ENCODE measurements around the gene OLFML1. TPM values are rescaled to one million over a fixed set of nuclear protein-coding genes. Genes with fewer than 3 reads are reported as not detected.
A peak's percentile ranks its signal among the peaks of the same experiment; 100 is the strongest.

Gene OLFML1
- total RNA-seq, 1 experiment from 2014 or later, result not detected

DNA sequence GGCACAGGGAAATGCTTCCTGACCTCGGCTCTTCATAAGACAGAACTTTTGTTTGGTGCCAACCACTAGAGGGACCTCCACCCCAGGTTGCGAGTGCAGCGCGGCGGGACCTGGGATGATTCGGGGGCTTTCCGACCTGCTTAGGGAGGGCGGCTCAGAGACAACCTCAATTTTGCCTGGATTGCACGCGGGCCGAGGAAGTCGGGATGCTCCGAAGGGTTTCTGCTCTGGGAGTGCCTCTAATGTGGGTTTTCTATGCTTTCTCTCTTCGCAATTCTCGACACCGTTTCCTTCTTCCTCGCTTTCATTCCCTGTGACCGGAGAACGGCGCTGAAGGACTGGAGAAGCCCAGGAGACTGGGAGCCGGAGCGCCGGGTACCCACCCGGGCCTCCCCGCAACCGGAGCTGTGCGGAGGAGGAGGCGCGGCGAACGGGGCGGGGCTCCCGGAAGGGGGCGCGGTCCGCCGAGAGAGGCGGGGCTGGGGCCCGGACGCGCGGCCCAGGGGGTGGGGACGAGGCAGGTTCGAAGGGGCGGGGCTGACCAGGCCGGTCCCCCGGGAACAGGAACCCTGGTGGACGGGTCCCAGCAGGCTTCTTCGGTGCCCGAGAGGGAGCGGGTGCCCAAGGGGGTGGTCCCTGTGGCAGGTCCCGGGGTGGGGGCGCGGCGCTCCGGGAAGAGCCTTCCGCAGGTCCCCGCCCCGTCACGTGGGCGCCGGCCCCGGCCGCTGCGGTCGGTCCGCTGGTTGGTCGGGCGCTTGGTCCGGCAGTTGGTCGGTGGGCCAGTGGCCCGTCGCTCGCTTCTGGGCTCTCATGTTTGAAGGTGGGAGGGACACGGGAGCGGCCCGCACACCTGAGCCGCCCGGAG, 28.2 kb downstream of the OLFML1 start, which contains the start of gene PPFIBP2:
Gene PPFIBP2 (plus strand): TSS at position 766 of the 865 bp plus-strand sequence. CDS start 35,477 bp downstream, outside the sequence.
- Histone ChIP-seq H3F3A (ENCODE audit: low read length, unreplicated experiment) (no peaks in the 10 kb centered on the region), H3K4me1 (ENCODE audit: insufficient read depth, low read length) (peaks cover 6% of the 10 kb centered on the region; the same call in 1 of the 2 replicates), H3K9me3 (ENCODE audit: low read length) (no peaks in the 10 kb centered on the region), H3K4me3 (ENCODE audit: low read length) (peak within 1 kb of the TSS; percentile 91), H3K4me2 (ENCODE audit: low read length) (peak within 1 kb of the TSS; percentile 99), H3K9me2 (replicated peaks; ENCODE audit: low read length) (no peaks in the 10 kb centered on the region), H3K36me3 (ENCODE audit: low read depth, low read length) (no peaks in the 10 kb centered on the region), H3K27ac (ENCODE audit: low read length) (no peak within 1 kb of the TSS), H3K27me3 (ENCODE audit: low read length) (peaks cover 38% of the 10 kb centered on the region), H3K79me2 (ENCODE audit: low read length) (no peaks in the 10 kb centered on the region), H3K9ac (ENCODE audit: low read length) (no peak within 1 kb of the TSS), H2AFZ (ENCODE audit: low read length) (peak within 1 kb of the TSS; percentile 100), H4K20me1 (ENCODE audit: low read length) (no peaks in the 10 kb centered on the region)
- ChIA-PET CTCF (no interaction called here), POLR2A (ENCODE audit: unreplicated experiment) (no interaction called here)
- DNase-seq (peak; percentile 64), ATAC-seq (peak; percentile 94)
- intact Hi-C loops (cut with micrococcal nuclease), result loop anchor here (5.0 kb wide), 1 partner anchor 179 kb away; no protein-coding TSS in a partner anchor
- TF ChIP-seq CTCF (conservative IDR thresholded peaks at IDR 0.05; ENCODE audit: low read depth, low read length), result peak; percentile 81
- no peak for TF ChIP-seq EZH2 (IDR thresholded peaks at IDR 0.05; ENCODE audit: low read length, unreplicated experiment)
- BruUV-seq (replicated peaks), result no TSS peak

DNA sequence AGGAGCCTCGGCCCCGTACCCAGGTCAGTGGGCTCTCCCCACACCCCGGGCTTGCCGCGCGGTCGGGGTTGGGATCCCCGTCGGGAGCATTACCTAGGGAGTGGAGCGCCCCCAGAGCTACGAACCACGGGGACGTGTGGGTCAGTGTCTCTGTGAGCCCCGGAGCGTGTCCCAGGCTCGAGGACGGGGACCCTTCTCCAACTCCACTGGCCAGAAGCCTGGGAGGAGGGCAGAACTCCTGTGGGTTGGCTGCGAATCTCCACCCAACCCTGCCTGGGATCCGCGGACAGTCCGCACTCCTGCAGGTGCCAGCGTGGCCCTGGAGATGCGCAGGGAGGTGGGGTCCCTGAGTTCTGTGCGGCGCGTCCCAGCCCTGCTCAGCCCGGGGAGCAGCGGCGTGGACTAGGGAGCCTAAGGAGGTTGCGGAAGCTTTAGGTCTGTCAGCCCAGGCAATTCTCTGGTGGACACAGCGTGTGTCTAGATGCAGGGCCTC, 28.8 kb downstream of the OLFML1 start:
- Histone ChIP-seq H3K4me1 (ENCODE audit: insufficient read depth, low read length) (peaks cover 6% of the 10 kb centered on the region; the same call in 1 of the 2 replicates), H3K9me3 (ENCODE audit: low read length) (no peaks in the 10 kb centered on the region), H3K9me2 (replicated peaks; ENCODE audit: low read length) (no peaks in the 10 kb centered on the region), H3K4me2 (ENCODE audit: low read length) (peak overlapping the region; percentile 99), H3K4me3 (ENCODE audit: low read length) (peak overlapping the region; percentile 91), H2AFZ (ENCODE audit: low read length) (peak overlapping the region; percentile 100), H3K79me2 (ENCODE audit: low read length) (no peaks in the 10 kb centered on the region), H3K36me3 (ENCODE audit: low read depth, low read length) (no peaks in the 10 kb centered on the region), H3K9ac (ENCODE audit: low read length) (no peak overlapping the region), H4K20me1 (ENCODE audit: low read length) (no peaks in the 10 kb centered on the region), H3K27ac (ENCODE audit: low read length) (no peak overlapping the region), H3F3A (ENCODE audit: low read length, unreplicated experiment) (no peaks in the 10 kb centered on the region), H3K27me3 (ENCODE audit: low read length) (peaks cover 33% of the 10 kb centered on the region)
- intact Hi-C loops (cut with micrococcal nuclease), result loop anchor here (5.0 kb wide), 1 partner anchor 178 kb away; no protein-coding TSS in a partner anchor
- DNase-seq, result no peak
- no TSS peak for BruUV-seq (replicated peaks)
- ChIA-PET CTCF (no interaction called here), POLR2A (ENCODE audit: unreplicated experiment) (no interaction called here)
- TF ChIP-seq EZH2 (IDR thresholded peaks at IDR 0.05; ENCODE audit: low read length, unreplicated experiment), result peak; percentile 45
- no peak for TF ChIP-seq CTCF (conservative IDR thresholded peaks at IDR 0.05; ENCODE audit: low read depth, low read length)
- TF ChIP-seq EZH2phosphoT487 (IDR thresholded peaks at IDR 0.05; ENCODE audit: borderline replicate concordance, low read length), result no peak
- ATAC-seq, result peak; percentile 9

- H3K79me2 ChIP-seq (ENCODE audit: low read length), result no peaks in the 10 kb centered on the region
- no peak overlapping the region for H3K4me2 ChIP-seq (ENCODE audit: low read length)
- BruUV-seq (replicated peaks), result no TSS peak
- no peak for ATAC-seq
- no peak overlapping the region for H3K4me3 ChIP-seq (ENCODE audit: low read length)
- intact Hi-C loops (cut with micrococcal nuclease), result no loop called here
- H2AFZ ChIP-seq (ENCODE audit: low read length), result no peak overlapping the region
- TF ChIP-seq EZH2phosphoT487 (IDR thresholded peaks at IDR 0.05; ENCODE audit: borderline replicate concordance, low read length), result no peak
- no peak for TF ChIP-seq EZH2 (IDR thresholded peaks at IDR 0.05; ENCODE audit: low read length, unreplicated experiment)
- TF ChIP-seq CTCF (conservative IDR thresholded peaks at IDR 0.05; ENCODE audit: low read depth, low read length), result no peak
- H3K36me3 ChIP-seq (ENCODE audit: low read depth, low read length), result no peaks in the 10 kb centered on the region
- DNase-seq, result no peak
- POLR2A ChIA-PET (ENCODE audit: unreplicated experiment), result no interaction called here
- H3K9me3 ChIP-seq (ENCODE audit: low read length), result no peaks in the 10 kb centered on the region
- no peaks in the 10 kb centered on the region for H4K20me1 ChIP-seq (ENCODE audit: low read length)
- peaks cover 6% of the 10 kb centered on the region; the same call in 1 of the 2 replicates for H3K4me1 ChIP-seq (ENCODE audit: insufficient read depth, low read length)
- no peaks in the 10 kb centered on the region for H3F3A ChIP-seq (ENCODE audit: low read length, unreplicated experiment)
- no peak overlapping the region for H3K9ac ChIP-seq (ENCODE audit: low read length)
- no peak overlapping the region for H3K27ac ChIP-seq (ENCODE audit: low read length)
- no peaks in the 10 kb centered on the region for H3K9me2 ChIP-seq (replicated peaks; ENCODE audit: low read length)
- peaks cover 33% of the 10 kb centered on the region for H3K27me3 ChIP-seq (ENCODE audit: low read length)
- CTCF ChIA-PET, result no interaction called here
Observed at GRCh38 chr11:7515447-7515886, 30.2 kb downstream of the OLFML1 start.
